ENCODE data around the gene MYO1D. TPM values are rescaled to one million over a fixed set of nuclear protein-coding genes. Genes with fewer than 3 reads are reported as not detected.
A peak's percentile ranks its signal among the peaks of the same experiment; 100 is the strongest.

The MYO1D gene
- total and polyA plus RNA-seq, 2 donors (not counting 3 experiments of a cell fraction or from before 2014, with no cell fraction given), result 37.8 to 85.5 TPM

DNA sequence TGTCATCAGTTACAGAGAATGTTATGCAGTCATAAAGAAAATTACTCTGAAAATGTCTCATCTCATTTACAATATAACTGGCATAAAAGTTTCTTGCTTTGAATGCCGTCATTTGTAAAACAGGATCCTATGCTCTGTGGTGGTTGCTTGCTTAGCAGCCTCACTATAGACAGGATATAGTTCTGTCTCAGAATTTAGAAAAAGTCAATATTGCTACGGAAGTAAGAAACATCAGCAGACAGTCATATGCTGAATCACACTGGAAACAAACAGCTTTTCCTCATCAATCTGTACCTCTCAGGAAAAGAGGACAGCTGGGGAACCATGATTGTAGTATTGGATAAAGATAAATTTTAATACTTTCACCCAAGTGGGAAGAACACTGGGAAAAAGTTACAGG lies 105.5 kb downstream of the MYO1D start:
- no TSS peak for BruUV-seq (replicated peaks)
- POLR2A ChIA-PET, result no interaction called here

More for the DNA sequence above, 105.5 kb downstream of the MYO1D start:
- no peaks in the 10 kb centered on the region for H4K20me1 ChIP-seq (replicated peaks; ENCODE audit: control insufficient read depth, extremely low read depth, insufficient read depth, low read length)
- H3K36me3 ChIP-seq (ENCODE audit: control insufficient read depth in 2 of 2, extremely low read depth in 1 of 2, insufficient read depth in 2 of 2, low read length in 2 of 2), result no peaks in the 10 kb centered on the region
- TF ChIP-seq, protein P1, sequence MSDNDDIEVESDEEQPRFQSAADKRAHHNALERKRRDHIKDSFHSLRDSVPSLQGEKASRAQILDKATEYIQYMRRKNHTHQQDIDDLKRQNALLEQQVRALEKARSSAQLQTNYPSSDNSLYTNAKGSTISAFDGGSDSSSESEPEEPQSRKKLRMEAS (IDR thresholded peaks at IDR 0.05; ENCODE audit: insufficient read depth, insufficient read length), result no peak
- peak; percentile 67 for TF ChIP-seq GATA2 (IDR thresholded peaks at IDR 0.05; ENCODE audit: insufficient read depth, insufficient read length, low read depth, low read length)
- TF ChIP-seq EZH2 (IDR thresholded peaks at IDR 0.05; ENCODE audit: borderline replicate concordance, low read depth, low read length, severe bottlenecking), result no peak
- TF ChIP-seq POLR2A (IDR thresholded peaks at IDR 0.05; ENCODE audit: low read depth, low read length), result peak; percentile 21
- peak; percentile 85 for TF ChIP-seq FOS (IDR thresholded peaks at IDR 0.05; ENCODE audit: borderline replicate concordance, insufficient read depth, low read length)
- TF ChIP-seq JUN (IDR thresholded peaks at IDR 0.05; ENCODE audit: borderline replicate concordance, insufficient read depth, insufficient read length, low read depth), result peak; percentile 72
- TF ChIP-seq, protein P2, sequence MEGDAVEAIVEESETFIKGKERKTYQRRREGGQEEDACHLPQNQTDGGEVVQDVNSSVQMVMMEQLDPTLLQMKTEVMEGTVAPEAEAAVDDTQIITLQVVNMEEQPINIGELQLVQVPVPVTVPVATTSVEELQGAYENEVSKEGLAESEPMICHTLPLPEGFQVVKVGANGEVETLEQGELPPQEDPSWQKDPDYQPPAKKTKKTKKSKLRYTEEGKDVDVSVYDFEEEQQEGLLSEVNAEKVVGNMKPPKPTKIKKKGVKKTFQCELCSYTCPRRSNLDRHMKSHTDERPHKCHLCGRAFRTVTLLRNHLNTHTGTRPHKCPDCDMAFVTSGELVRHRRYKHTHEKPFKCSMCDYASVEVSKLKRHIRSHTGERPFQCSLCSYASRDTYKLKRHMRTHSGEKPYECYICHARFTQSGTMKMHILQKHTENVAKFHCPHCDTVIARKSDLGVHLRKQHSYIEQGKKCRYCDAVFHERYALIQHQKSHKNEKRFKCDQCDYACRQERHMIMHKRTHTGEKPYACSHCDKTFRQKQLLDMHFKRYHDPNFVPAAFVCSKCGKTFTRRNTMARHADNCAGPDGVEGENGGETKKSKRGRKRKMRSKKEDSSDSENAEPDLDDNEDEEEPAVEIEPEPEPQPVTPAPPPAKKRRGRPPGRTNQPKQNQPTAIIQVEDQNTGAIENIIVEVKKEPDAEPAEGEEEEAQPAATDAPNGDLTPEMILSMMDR (IDR thresholded peaks at IDR 0.05; ENCODE audit: extremely low read depth in 1 of 2, insufficient read depth in 1 of 2, low read depth in 1 of 2, low read length in 2 of 2), result no peak
- peak; percentile 89 for TF ChIP-seq POLR2AphosphoS5 (IDR thresholded peaks at IDR 0.05; ENCODE audit: insufficient read depth, low read depth, low read length)
- TF ChIP-seq MYC (IDR thresholded peaks at IDR 0.05; ENCODE audit: low read depth, low read length), result no peak
- peak overlapping the region; percentile 56 for H3K9ac ChIP-seq (replicated peaks; ENCODE audit: extremely low read depth, insufficient read depth, low read length)
- DNase-seq (ENCODE audit: low read depth, low spot score) (peak; percentile 89), FAIRE-seq (peak; percentile 90)
- intact Hi-C loops (cut with micrococcal nuclease), result no loop called here
- H3K9me3 ChIP-seq (replicated peaks; ENCODE audit: control insufficient read depth, insufficient read depth, low read length), result no peaks in the 10 kb centered on the region
- H3K9me1 ChIP-seq (replicated peaks; ENCODE audit: control insufficient read depth, extremely low read depth, insufficient read depth, low read length), result no peaks in the 10 kb centered on the region
- peaks cover 24% of the 10 kb centered on the region for H3K4me1 ChIP-seq (ENCODE audit: control insufficient read depth, extremely low read depth, insufficient read depth, low read length)
- H2AFZ ChIP-seq (ENCODE audit: low read depth, low read length), result no peak overlapping the region
- peak overlapping the region; percentile 64 for H3K4me2 ChIP-seq (ENCODE audit: insufficient read depth, low read length)
- peak overlapping the region in 1 of 3 experiments; percentile 9 for H3K4me3 ChIP-seq (replicated peaks in 1 of 3; ENCODE audit: insufficient read depth in 1 of 3, low read depth in 1 of 3, low read length in 3 of 3)
- CTCF ChIA-PET, result interaction anchor here (0.7 to 2.9 kb wide), 15 partner anchors 9 to 327 kb away, joined by 3 to 29 read pairs (median 5); partner anchors contain the start of genes MYO1D and PSMD11
- dilution Hi-C loops (cut with MboI; ENCODE audit: extremely low pct_ligation_motif_present, low sequenced_read_pairs), result no loop called here
- peak overlapping the region; percentile 78 for H3K27ac ChIP-seq (ENCODE audit: insufficient read depth, low read depth, low read length)
- no peaks in the 10 kb centered on the region for H3K79me2 ChIP-seq (ENCODE audit: control insufficient read depth, insufficient read depth, low read length)
- no peaks in the 10 kb centered on the region for H3K27me3 ChIP-seq (ENCODE audit: control insufficient read depth in 2 of 2, insufficient read depth in 2 of 2, low read length in 2 of 2)
